AG04450 (cell line): ENCODE measurements around the gene KLHL15. TPM values are rescaled to one million over a fixed set of nuclear protein-coding genes. Genes with fewer than 3 reads are reported as not detected.

Source experiments
- CTCF ChIA-PET: fragments of 300-600, 350-600 bp; formaldehyde crosslinking; extraction: SDS; loops from one replicate; lab custom pipeline; 2022; ENCODE audit warnings: antibody characterized with exemption, inconsistent platforms; lab: Charles Lee
- POLR2A ChIA-PET: fragments of 350-600 bp; formaldehyde crosslinking; extraction: SDS; loops from one replicate; lab custom pipeline; 2021; ENCODE audit warnings: antibody characterized with exemption, inconsistent platforms; lab: Yijun Ruan, JAX
- DNase-seq: peaks from one replicate; pipeline ENCODE4 v3.0.0-alpha.2; 2011; ENCODE audit warnings: low read depth, low spot score
- H3K27ac ChIP-seq: one replicate; pipeline ENCODE4 v1.5.1; 2012; ENCODE audit warnings: low read depth, low read length, control low read depth
- H3K27me3 ChIP-seq: one replicate; pipeline ENCODE4 v1.6.0; 2012; ENCODE audit warnings: low read length; ENCODE audit not compliant: control insufficient read depth, insufficient read depth
- H3K4me3 ChIP-seq: 2 replicates; pipeline ENCODE4 v1.5.1; 2011; ENCODE audit warnings: mild to moderate bottlenecking, low read depth, low read length, control low read depth
- H3K9me3 ChIP-seq: 2 replicates; pipeline ENCODE4 v1.5.1; 2012; ENCODE audit warnings: low read length; ENCODE audit not compliant: control insufficient read depth, insufficient read depth
- CTCF ChIP-seq: IDR thresholded peaks from 2 replicates; pipeline ENCODE4 v1.5.1; 2011; ENCODE audit warnings: low read depth, low read length, control low read depth, inconsistent platforms
- polyA plus RNA-seq: library from polyadenylated mRNA; depleted of rRNA; stranded (reverse); fragments of >200 nt; gene quantifications from 2 replicates; pipeline ENCODE4 v1.2.3, GENCODE V29; 2011

Gene KLHL15
- polyA plus RNA-seq, 1 experiment = 6.2 TPM

- H3K9me3 ChIP-seq = no peaks in the 10 kb centered on the region
These were observed 3.6 kb upstream of the KLHL15 start for GRCh38 chrX:24030597-24030996.

GRCh38 chrX:24027985-24028384 lies 999 bp upstream of the KLHL15 start:
- Histone ChIP-seq H3K4me3 (no peak overlapping the region), H3K9me3 (no peaks in the 10 kb centered on the region), H3K27ac (no peak overlapping the region), H3K27me3 (no peaks in the 10 kb centered on the region)
- ChIA-PET CTCF (interaction anchor here (0.6 to 3.2 kb wide), 4 partner anchors 26 to 1703 kb away, joined by 3 to 25 read pairs (median 4); partner anchors contain the start of gene EIF2S3), POLR2A (interaction anchor here (1.6 kb wide), 1 partner anchor 9 kb away, joined by 10 read pairs; no protein-coding TSS in a partner anchor)
- TF ChIP-seq CTCF = no peak
- DNase-seq = no peak

More at GRCh38 chrX:24030597-24030996, 3.6 kb upstream of the KLHL15 start:
- no peaks in the 10 kb centered on the region for H3K27me3 ChIP-seq
- no peak for TF ChIP-seq CTCF
- no peak overlapping the region for H3K4me3 ChIP-seq
- no peak for DNase-seq
- H3K27ac ChIP-seq = no peak overlapping the region
- CTCF ChIA-PET = no interaction called here
- POLR2A ChIA-PET = interaction anchor here (0.7 kb wide), 1 partner anchor 333 kb away, joined by 6 read pairs; no protein-coding TSS in a partner anchor

- DNase-seq = no peak
- Histone ChIP-seq H3K27ac (peak overlapping the region; percentile 95), H3K4me3 (peak overlapping the region; percentile 75), H3K9me3 (no peaks in the 10 kb centered on the region), H3K27me3 (no peaks in the 10 kb centered on the region)
- ChIA-PET CTCF (interaction anchor here (2.0 to 3.2 kb wide), 2 partner anchors 28 to 125 kb away, joined by 6 to 25 read pairs; partner anchors contain the start of gene EIF2S3), POLR2A (interaction anchor here (0.5 to 2.3 kb wide), 5 partner anchors 10 to 236 kb away, joined by 3 to 21 read pairs (median 8); partner anchors contain the start of gene EIF2S3)
- TF ChIP-seq CTCF = no peak
These were observed 554 bp downstream of the KLHL15 start for GRCh38 chrX:24026432-24026831.

GRCh38 chrX:24025741-24026403 lies 1.1 kb downstream of the KLHL15 start:
- no peak for TF ChIP-seq CTCF
- peak overlapping the region; percentile 75 for H3K4me3 ChIP-seq
- POLR2A ChIA-PET = interaction anchor here (0.5 to 2.3 kb wide), 9 partner anchors 11 to 283 kb away, joined by 3 to 21 read pairs (median 6); partner anchors contain the start of gene EIF2S3

More at GRCh38 chrX:24025741-24026403, 1.1 kb downstream of the KLHL15 start:
- Histone ChIP-seq H3K27ac (peak overlapping the region; percentile 95), H3K27me3 (no peaks in the 10 kb centered on the region), H3K9me3 (no peaks in the 10 kb centered on the region)
- CTCF ChIA-PET = interaction anchor here (0.5 to 3.2 kb wide), 6 partner anchors 11 to 230 kb away, joined by 3 to 25 read pairs (median 4); partner anchors contain the start of gene EIF2S3
- peak; percentile 16 for DNase-seq
